Neural cell (in vitro differentiated cells): ENCODE data around the gene REEP1.
"Not testable (repeated sequence)": the region's sequence is repeated elsewhere in the genome, so short reads cannot be mapped to it uniquely, and the experiment has no call there.

Experiments
- CTCF ChIP-seq: fragments of 450-650 bp; IDR thresholded peaks from 2 replicates; pipeline ENCODE4 v1.5.1; 2014; ENCODE audit warnings: antibody characterized with exemption, mild to moderate bottlenecking, moderate library complexity; ENCODE audit not compliant: poor library complexity, severe bottlenecking
- EZH2 ChIP-seq: fragments of 200-600, 300-800 bp; shearing (Covaris generic), sonication (generic); IDR thresholded peaks from 2 replicates; pipeline ENCODE4 v1.6.1; 2014; ENCODE audit warnings: antibody characterized with exemption, low read length, borderline replicate concordance, mild to moderate bottlenecking; ENCODE audit not compliant: insufficient read depth, poor library complexity, severe bottlenecking
- POLR2AphosphoS5 ChIP-seq: IDR thresholded peaks from 2 replicates; pipeline ENCODE4 v1.6.1; 2012
- REST ChIP-seq: IDR thresholded peaks from 2 replicates; pipeline ENCODE4 v1.6.1; 2012; ENCODE audit warnings: borderline replicate concordance
- SMC3 ChIP-seq: fragments of 450-650 bp; conservative IDR thresholded peaks from 2 replicates; pipeline ENCODE4 v1.6.1; 2014; ENCODE audit warnings: antibody characterized with exemption, mild to moderate bottlenecking, moderate library complexity; ENCODE audit not compliant: poor library complexity

- not testable (repeated sequence) for TF ChIP-seq POLR2AphosphoS5, SMC3, EZH2, CTCF, REST
Observed at GRCh38 chr2:86345783-86346370, 8.5 kb upstream of the REEP1 start.
